OCI-LY7 (cell line): Measurements from ENCODE around the gene CACNB2. TPM values are rescaled to one million over a fixed set of nuclear protein-coding genes. Genes with fewer than 3 reads are reported as not detected.

ENCODE experiments used
- BruUV-seq: library from RNA; stranded (reverse); fragments of 400-500 nt; replicated peaks from 2 replicates; lab custom pipeline; 2021; lab: Mats Ljungman, UMichigan
- CTCF ChIA-PET: fragments of 300-600 bp; sonication (Branson Sonifier 250); formaldehyde crosslinking; loops from one replicate; lab custom pipeline; 2022; ENCODE audit warnings: antibody characterized with exemption; ENCODE audit not compliant: unreplicated experiment; lab: Charles Lee
- POLR2A ChIA-PET: fragments of 300-600 bp; sonication (Branson Sonifier 250); formaldehyde crosslinking; loops from one replicate; lab custom pipeline; 2022; ENCODE audit warnings: antibody characterized with exemption; lab: Charles Lee
- DNase-seq: peaks from one replicate; pipeline ENCODE4 v3.0.0-alpha.2; 2015; ENCODE audit warnings: low spot score
- H2AFZ ChIP-seq: fragments of 200-600 bp; sonication (generic), shearing (Covaris generic); 2 replicates; pipeline ENCODE4 v1.6.1; 2014; ENCODE audit warnings: mild to moderate bottlenecking, antibody characterized with exemption, low read length, moderate library complexity
- H3K27ac ChIP-seq: fragments of 200-600 bp; sonication (generic); 2 replicates; pipeline ENCODE4 v1.5.1; 2014; ENCODE audit warnings: mixed run types, low read depth, mild to moderate bottlenecking, moderate library complexity, low read length, inconsistent platforms; ENCODE audit not compliant: poor library complexity, severe bottlenecking
- H3K36me3 ChIP-seq: fragments of 200-600 bp; sonication (generic); 2 replicates; pipeline ENCODE4 v1.6.1; 2014; ENCODE audit warnings: mild to moderate bottlenecking, antibody characterized with exemption, low read length, moderate library complexity, mixed read lengths; ENCODE audit not compliant: insufficient read depth
- H3K4me1 ChIP-seq: fragments of 200-600 bp; sonication (generic); 2 replicates; pipeline ENCODE4 v1.5.1; 2014; ENCODE audit warnings: mild to moderate bottlenecking, low read length; ENCODE audit not compliant: insufficient read depth, poor library complexity, severe bottlenecking
- H3K4me2 ChIP-seq: fragments of 200-600 bp; sonication (generic); 2 replicates; pipeline ENCODE4 v1.6.1; 2014; ENCODE audit warnings: mild to moderate bottlenecking, low read length
- H3K4me3 ChIP-seq: fragments of 200-600 bp; sonication (generic); 2 replicates; pipeline ENCODE4 v1.5.1; 2014; ENCODE audit warnings: mild to moderate bottlenecking, low read depth, low read length; ENCODE audit not compliant: poor library complexity, severe bottlenecking
- H3K79me2 ChIP-seq: fragments of 200-600 bp; sonication (generic); 2 replicates; pipeline ENCODE4 v1.6.1; 2016; ENCODE audit warnings: low read depth, mild to moderate bottlenecking, low read length, moderate library complexity, mixed read lengths; ENCODE audit not compliant: insufficient read depth
- H3K9me2 ChIP-seq: fragments of 200-600 bp; sonication (generic); 2 replicates; pipeline ENCODE4 v1.6.1; 2016; ENCODE audit warnings: mild to moderate bottlenecking, low read length, mixed read lengths; ENCODE audit not compliant: insufficient read depth
- H3K9me3 ChIP-seq: fragments of 200-600 bp; sonication (generic); 2 replicates; pipeline ENCODE4 v1.6.1; 2014; ENCODE audit warnings: mild to moderate bottlenecking, mixed run types, low read length, mixed read lengths
- H4K20me1 ChIP-seq: fragments of 200-600 bp; sonication (generic); 2 replicates; pipeline ENCODE4 v1.6.1; 2014; ENCODE audit warnings: mild to moderate bottlenecking, antibody characterized with exemption, low read length, moderate library complexity, mixed read lengths; ENCODE audit not compliant: insufficient read depth
- EZH2phosphoT487 ChIP-seq: fragments of 200-600 bp; sonication (generic); IDR thresholded peaks from 2 replicates; pipeline ENCODE4 v1.6.1; 2018; ENCODE audit warnings: low read depth, borderline replicate concordance, mild to moderate bottlenecking, mixed run types, antibody characterized with exemption, low read length, moderate library complexity, mixed read lengths
- intact Hi-C: fragments of 100-400 bp; cut with micrococcal nuclease; formaldehyde crosslinking; loops from one replicate; pipeline ENCODE4 v1.10.0; 2022; ENCODE audit not compliant: unreplicated experiment
- total RNA-seq, 2 experiments: library from RNA; depleted of rRNA in 1 of 2; stranded (reverse); fragments of >200 nt in 1 of 2; shearing (Covaris generic) in 1 of 2; gene quantifications; 2 replicates each; pipeline ENCODE4 v1.2.3, GENCODE V29; 2014 to 2022
- TF ChIP-seq, protein P1 (sequence below): fragments of 200-600 bp; sonication (generic); conservative IDR thresholded peaks from 2 replicates; pipeline ENCODE4 v1.5.1; 2014; ENCODE audit warnings: mild to moderate bottlenecking, antibody characterized with exemption, low read length, moderate library complexity, mixed read lengths

The CACNB2 gene
- total RNA-seq, 2 experiments from 2014 or later = not detected

GRCh38 chr10:18185621-18186020 is 45.4 kb downstream of the CACNB2 start:
- POLR2A ChIA-PET = no interaction called here
- Histone ChIP-seq H3K27ac (no peak overlapping the region), H3K4me1 (no peaks in the 10 kb centered on the region), H3K79me2 (no peaks in the 10 kb centered on the region), H3K9me3 (no peaks in the 10 kb centered on the region), H2AFZ (no peak overlapping the region), H3K9me2 (no peaks in the 10 kb centered on the region), H3K36me3 (no peaks in the 10 kb centered on the region), H3K4me3 (no peak overlapping the region), H4K20me1 (no peaks in the 10 kb centered on the region), H3K4me2 (no peak overlapping the region)
- intact Hi-C loops = no loop called here
- no peak for TF ChIP-seq EZH2phosphoT487
- TF ChIP-seq, protein P1, sequence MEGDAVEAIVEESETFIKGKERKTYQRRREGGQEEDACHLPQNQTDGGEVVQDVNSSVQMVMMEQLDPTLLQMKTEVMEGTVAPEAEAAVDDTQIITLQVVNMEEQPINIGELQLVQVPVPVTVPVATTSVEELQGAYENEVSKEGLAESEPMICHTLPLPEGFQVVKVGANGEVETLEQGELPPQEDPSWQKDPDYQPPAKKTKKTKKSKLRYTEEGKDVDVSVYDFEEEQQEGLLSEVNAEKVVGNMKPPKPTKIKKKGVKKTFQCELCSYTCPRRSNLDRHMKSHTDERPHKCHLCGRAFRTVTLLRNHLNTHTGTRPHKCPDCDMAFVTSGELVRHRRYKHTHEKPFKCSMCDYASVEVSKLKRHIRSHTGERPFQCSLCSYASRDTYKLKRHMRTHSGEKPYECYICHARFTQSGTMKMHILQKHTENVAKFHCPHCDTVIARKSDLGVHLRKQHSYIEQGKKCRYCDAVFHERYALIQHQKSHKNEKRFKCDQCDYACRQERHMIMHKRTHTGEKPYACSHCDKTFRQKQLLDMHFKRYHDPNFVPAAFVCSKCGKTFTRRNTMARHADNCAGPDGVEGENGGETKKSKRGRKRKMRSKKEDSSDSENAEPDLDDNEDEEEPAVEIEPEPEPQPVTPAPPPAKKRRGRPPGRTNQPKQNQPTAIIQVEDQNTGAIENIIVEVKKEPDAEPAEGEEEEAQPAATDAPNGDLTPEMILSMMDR = no peak
- BruUV-seq = no TSS peak
- CTCF ChIA-PET = no interaction called here
- DNase-seq = no peak

DNA sequence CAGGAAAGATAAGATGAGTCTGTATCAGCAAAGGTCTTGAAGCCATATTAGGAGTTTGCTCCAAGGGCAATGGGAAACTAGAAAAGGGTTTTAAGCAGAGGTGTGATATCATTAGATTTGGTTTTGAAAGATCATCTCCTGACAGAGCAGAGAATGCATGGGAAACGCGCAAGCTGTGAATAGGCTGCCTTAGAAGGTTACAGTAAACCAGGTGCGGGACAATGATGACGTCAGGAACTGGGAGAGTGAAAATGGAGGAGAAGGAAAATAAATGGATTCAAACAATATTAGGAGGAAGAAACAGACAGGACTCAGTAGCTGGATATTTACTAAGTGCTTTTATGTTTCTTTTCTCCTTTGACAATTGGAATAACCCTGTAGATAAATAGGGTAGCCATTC is 50.6 kb downstream of the CACNB2 start:
- no peak for DNase-seq
- H3K9me2 ChIP-seq = no peaks in the 10 kb centered on the region
- CTCF ChIA-PET = no interaction called here
- no peak overlapping the region for H2AFZ ChIP-seq
- H3K9me3 ChIP-seq = no peaks in the 10 kb centered on the region
- no TSS peak for BruUV-seq
- no peaks in the 10 kb centered on the region for H4K20me1 ChIP-seq
- no peak overlapping the region for H3K4me3 ChIP-seq
- H3K4me1 ChIP-seq = no peaks in the 10 kb centered on the region
- TF ChIP-seq, protein P1 = no peak
- TF ChIP-seq EZH2phosphoT487 = no peak
- POLR2A ChIA-PET = no interaction called here
- intact Hi-C loops = no loop called here
- no peaks in the 10 kb centered on the region for H3K79me2 ChIP-seq
- no peaks in the 10 kb centered on the region for H3K36me3 ChIP-seq
- H3K27ac ChIP-seq = no peak overlapping the region
- H3K4me2 ChIP-seq = no peak overlapping the region

- no peaks in the 10 kb centered on the region for H4K20me1 ChIP-seq
- H3K4me2 ChIP-seq = no peak overlapping the region
- no peaks in the 10 kb centered on the region for H3K9me3 ChIP-seq
- no TSS peak for BruUV-seq
- no peak overlapping the region for H3K4me3 ChIP-seq
- CTCF ChIA-PET = no interaction called here
- no peak for TF ChIP-seq EZH2phosphoT487
- TF ChIP-seq, protein P1 = no peak
- no peak overlapping the region for H3K27ac ChIP-seq
- no peaks in the 10 kb centered on the region for H3K79me2 ChIP-seq
- H3K4me1 ChIP-seq = no peaks in the 10 kb centered on the region
- POLR2A ChIA-PET = interaction anchor here (0.6 to 0.9 kb wide), 2 partner anchors 15 to 601 kb away, joined by 3 read pairs; no protein-coding TSS in a partner anchor
- DNase-seq = no peak
- no peak overlapping the region for H2AFZ ChIP-seq
- intact Hi-C loops = no loop called here
- H3K9me2 ChIP-seq = no peaks in the 10 kb centered on the region
- H3K36me3 ChIP-seq = no peaks in the 10 kb centered on the region
These were observed 54.4 kb downstream of the CACNB2 start for GRCh38 chr10:18194634-18195033.
